Adrenal gland (tissue), 12 donors: ENCODE measurements around the gene ADAM19. TPM values are rescaled to one million over a fixed set of nuclear protein-coding genes. Genes with fewer than 3 reads are reported as not detected.

ENCODE experiments used
- DNase-seq, 7 donors: peaks; one replicate each; pipeline ENCODE4 v3.0.0-alpha.2; 2019 to 2020
- H3K27ac ChIP-seq, 5 donors: fragments of 200-600 bp; sonication (generic) in 4 of 5; 1 replicate in 3 of 5; 2 replicates in 2 of 5; pipeline versions ENCODE4 v1.5.1 to v1.8.0; 2016 to 2020; ENCODE audit warnings: mild to moderate bottlenecking in 1 of 5
- H3K27me3 ChIP-seq: fragments of 200-600 bp; 2 replicates; pipeline ENCODE4 v1.8.0; 2021
- H3K36me3 ChIP-seq, 2 donors: fragments of 200-600 bp; replicated peaks in 1 of 2; 1 replicate in 1 of 2; 2 replicates in 1 of 2; pipeline versions ENCODE4 v1.5.1 to v1.8.0; 2018 to 2022
- H3K4me1 ChIP-seq, 2 donors: fragments of 200-600 bp; replicated peaks in 1 of 2; 1 replicate in 1 of 2; 2 replicates in 1 of 2; pipeline versions ENCODE4 v1.5.1 to v1.8.0; 2018 to 2021
- H3K4me3 ChIP-seq, 4 donors: fragments of 200-600 bp; sonication (generic) in 3 of 4; one replicate each; pipeline ENCODE4 v1.5.1; 2016 to 2018
- H3K9me3 ChIP-seq, 3 donors: fragments of 200-600 bp; sonication (generic) in 1 of 3; replicated peaks in 1 of 3; 1 replicate in 2 of 3; 2 replicates in 1 of 3; pipeline versions ENCODE4 v1.5.1 to v1.8.0; 2016 to 2021
- CTCF ChIP-seq, 6 experiments: fragments of 450-650 bp in 4 of 6; fragments of 200-600 bp in 2 of 6; sonication (generic) in 1 of 6; IDR thresholded peaks; 1 replicate in 5 of 6; 2 replicates in 1 of 6; pipeline versions ENCODE4 v1.5.1 to v1.8.0; 2016 to 2021; ENCODE audit warnings: antibody characterized with exemption in 6 of 6, mild to moderate bottlenecking in 2 of 6, moderate library complexity in 1 of 6
- POLR2A ChIP-seq, 2 donors: fragments of 450-650 bp; IDR thresholded peaks; one replicate each; pipeline ENCODE4 v1.6.1; 2017; ENCODE audit warnings: antibody characterized with exemption in 2 of 2, mild to moderate bottlenecking in 2 of 2, moderate library complexity in 1 of 2
- WGBS, 4 donors: extraction: QIAGEN DNeasy Blood & Tissue Kit in 2 of 4; methylation state at CpG; one replicate each; pipeline versions ENCODE4 v1.1.5 to v1.1.7; 2013 to 2017; 5-methylcytosine and 5-hydroxymethylcytosine counted together
- intact Hi-C, 2 donors: fragments of 100-400 bp; cut with DNase I; formaldehyde crosslinking; loops; one replicate each; pipeline versions ENCODE4 v1.14.1 to v1.15.0; 2022 to 2023
- polyA plus RNA-seq, 3 donors: library from polyadenylated mRNA; stranded (reverse); fragments of 200-250 nt in 2 of 3; fragments of 350-450 nt in 1 of 3; fragmentation: Illumina TruSeq in 1 of 3; extraction: RNeasy Lipid Tissue Mini Kit (QIAGEN cat#74804) in 1 of 3; gene quantifications; one replicate each; pipeline ENCODE4 v1.2.3, GENCODE V29; 2013 to 2014
- total RNA-seq, 9 donors: library from RNA; depleted of rRNA in 4 of 9; stranded (reverse); fragments of >200 nt in 4 of 9; fragments of 120-200 nt in 1 of 9; fragmentation: NEBNext Ultra II Directional in 1 of 9; extraction: Animal tissue kit (Norgen Biotek cat#: 25700) in 1 of 9; gene quantifications; one replicate each; pipeline versions ENCODE4 v1.1.0 to v1.2.4, GENCODE V29; 2013 to 2023
- donor health status: healthy with polysubstance abuse.
- donor health status: Bipolar disorder and iron deficiency.
- donor health status: DM: yes; HTN: yes; CAD: no.
- donor health status: DM: no; HTN: no; CAD: no.
- donor health status: DM: no; HTN: no; CAD: no.
- donor health status: DM: yes; HTN: yes; CAD: no.

ADAM19 gene
- total and polyA plus RNA-seq, 12 donors, result 2.2 to 15.1 (median 4.7) TPM

GRCh38 chr5:157487358-157487757 is 88.2 kb downstream of the ADAM19 start:
- WGBS, 4 donors, result 81 to 93% (median 91%) methylated on average over 3 of the region's 3 CpGs; no CpG with 5 or more reads in 1 of the 4 donors

GRCh38 chr5:157486861-157487260 is 88.7 kb downstream of the ADAM19 start:
- Histone ChIP-seq H3K9me3 (no peaks in the 10 kb centered on the region), H3K27ac (no peak overlapping the region), H3K4me1 (no peaks in the 10 kb centered on the region), H3K4me3 (no peak overlapping the region), H3K27me3 (no peaks in the 10 kb centered on the region), H3K36me3 (peaks cover 0 to 5% of the 10 kb centered on the region in 2 donors)
- intact Hi-C loops, result no loop called here
- TF ChIP-seq POLR2A (IDR thresholded peaks at IDR 0.05) (no peak), CTCF (IDR thresholded peaks at IDR 0.05) (no peak)
- no peak for DNase-seq
- WGBS, 4 donors, result 74 to 88% (median 85%) methylated on average over 3 of the region's 3 CpGs

More at GRCh38 chr5:157487358-157487757, 88.2 kb downstream of the ADAM19 start:
- TF ChIP-seq POLR2A (IDR thresholded peaks at IDR 0.05) (no peak), CTCF (IDR thresholded peaks at IDR 0.05) (no peak)
- no peak for DNase-seq
- intact Hi-C loops, result no loop called here
- H3K36me3 ChIP-seq, result peaks cover 0 to 5% of the 10 kb centered on the region in 2 donors
- H3K27me3 ChIP-seq, result no peaks in the 10 kb centered on the region
- H3K27ac ChIP-seq, result no peak overlapping the region
- no peak overlapping the region for H3K4me3 ChIP-seq
- H3K9me3 ChIP-seq, result no peaks in the 10 kb centered on the region
- no peaks in the 10 kb centered on the region for H3K4me1 ChIP-seq

- H3K27me3 ChIP-seq, result no peaks in the 10 kb centered on the region
- peaks cover 0 to 11% of the 10 kb centered on the region in 2 donors for H3K36me3 ChIP-seq
- TF ChIP-seq CTCF (IDR thresholded peaks at IDR 0.05) (no peak), POLR2A (IDR thresholded peaks at IDR 0.05) (no peak)
- no peaks in the 10 kb centered on the region for H3K4me1 ChIP-seq
- 84 to 87% (median 84%) methylated on average over 3 to 8 of the region's 8 CpGs for WGBS, 4 donors
- DNase-seq, result no peak
- intact Hi-C loops, result no loop called here
- H3K9me3 ChIP-seq, result no peaks in the 10 kb centered on the region
- no peak overlapping the region for H3K27ac ChIP-seq
- H3K4me3 ChIP-seq, result no peak overlapping the region
These were observed 89.3 kb downstream of the ADAM19 start for GRCh38 chr5:157486221-157486681.

- no peaks in the 10 kb centered on the region for H3K9me3 ChIP-seq
- peaks cover 0 to 12% of the 10 kb centered on the region in 2 donors for H3K36me3 ChIP-seq
- intact Hi-C loops, result no loop called here
- no peaks in the 10 kb centered on the region for H3K4me1 ChIP-seq
- TF ChIP-seq CTCF (IDR thresholded peaks at IDR 0.05) (no peak), POLR2A (IDR thresholded peaks at IDR 0.05) (no peak)
- no peak overlapping the region for H3K27ac ChIP-seq
- no peak for DNase-seq
- no peaks in the 10 kb centered on the region for H3K27me3 ChIP-seq
- WGBS, 4 donors, result 84 to 95% (median 93%) methylated on average over 3 of the region's 3 CpGs
- no peak overlapping the region for H3K4me3 ChIP-seq
These were observed 89.8 kb downstream of the ADAM19 start for GRCh38 chr5:157485811-157486210.
